ENCODE measurements around the gene TECTA.
"Not testable (repeated sequence)": the region's sequence is repeated elsewhere in the genome, so short reads cannot be mapped to it uniquely, and the experiment has no call there.

TECTA gene

GRCh38 chr11:121237247-121237646, 136.2 kb downstream of the TECTA start:
- DNase-seq, result not testable (repeated sequence)

- DNase-seq, result no peak
These were observed 136.9 kb downstream of the TECTA start for GRCh38 chr11:121237686-121238658.

GRCh38 chr11:121238956-121239355, 137.9 kb downstream of the TECTA start:
- DNase-seq, result no peak

- DNase-seq, result not testable (repeated sequence)
These were observed 139.0 kb downstream of the TECTA start for GRCh38 chr11:121240001-121240400.

- no peak for DNase-seq
These were observed 139.7 kb downstream of the TECTA start for GRCh38 chr11:121240650-121241303.

Measured in amniotic stem cell (primary cell).